GM12874 (cell line): ENCODE measurements around the gene DHRS7C.

Experiments used
- CTCF ChIP-seq: IDR thresholded peaks from 2 replicates; pipeline ENCODE4 v1.5.1; 2011; ENCODE audit warnings: low read depth, mild to moderate bottlenecking, control low read depth, low read length, moderate library complexity; ENCODE audit not compliant: insufficient read depth

DHRS7C gene

GRCh38 chr17:9728005-9728404 is 63.4 kb downstream of the DHRS7C start:
- no peak for TF ChIP-seq CTCF

- no peak for TF ChIP-seq CTCF
Measured at GRCh38 chr17:9726291-9726690, 65.1 kb downstream of the DHRS7C start.

GRCh38 chr17:9725575-9725974 is 65.8 kb downstream of the DHRS7C start:
- TF ChIP-seq CTCF: no peak
